B cell (primary cell): ENCODE measurements around the gene MPST. TPM values are rescaled to one million over a fixed set of nuclear protein-coding genes. Genes with fewer than 3 reads are reported as not detected.

ENCODE experiments used
- ATAC-seq: fragments of 200-7000 bp; cut with Tn5 transposase; one replicate; pipeline ENCODE4 v1.10.0; 2021; ENCODE audit warnings: low read depth, mild to moderate bottlenecking, moderate number of reproducible peaks, moderate library complexity
- CTCF ChIA-PET: fragments of 350-600 bp; sonication (Branson Sonifier 250); formaldehyde crosslinking; loops from one replicate; lab custom pipeline; 2021; ENCODE audit warnings: antibody characterized with exemption, inconsistent platforms; lab: Charles Lee
- POLR2A ChIA-PET: fragments of 350-600 bp; sonication (Branson Sonifier 250); formaldehyde crosslinking; loops from one replicate; lab custom pipeline; 2021; ENCODE audit warnings: antibody characterized with exemption; lab: Charles Lee
- DNase-seq: peaks from one replicate; pipeline ENCODE4 v3.0.0; 2013
- H2AFZ ChIP-seq: 2 replicates; pipeline ENCODE4 v1.6.1; 2012; ENCODE audit warnings: mild to moderate bottlenecking, low read depth, low read length; ENCODE audit not compliant: insufficient read depth, poor library complexity, severe bottlenecking
- H3K27ac ChIP-seq, 2 donors: 1 replicate in 1 of 2; 2 replicates in 1 of 2; pipeline ENCODE4 v1.5.1; 2012 to 2013; ENCODE audit warnings: low read length in 2 of 2, mild to moderate bottlenecking in 2 of 2, moderate library complexity in 1 of 2
- H3K27me3 ChIP-seq, 4 experiments: fragments of 200-600 bp in 1 of 4; sonication (generic) in 1 of 4; replicated peaks in 1 of 4; 1 replicate in 2 of 4; 2 replicates in 2 of 4; pipeline versions ENCODE4 v1.6.1 to v1.7.0; 2013 to 2016; ENCODE audit warnings: low read length in 3 of 4, mild to moderate bottlenecking in 2 of 4, mixed read lengths in 1 of 4, moderate library complexity in 1 of 4; ENCODE audit not compliant: insufficient read depth in 4 of 4, control insufficient read depth in 3 of 4; ENCODE audit errors: control extremely low read depth in 1 of 4
- H3K36me3 ChIP-seq, 2 experiments: replicated peaks in 1 of 2; 1 replicate in 1 of 2; 2 replicates in 1 of 2; pipeline versions ENCODE4 v1.6.1 to v1.7.1; 2013; ENCODE audit warnings: low read length in 1 of 2; ENCODE audit not compliant: insufficient read depth in 2 of 2, control insufficient read depth in 1 of 2; ENCODE audit errors: control extremely low read depth in 1 of 2, extremely low read depth in 1 of 2
- H3K4me1 ChIP-seq, 2 donors: fragments of 200-600 bp in 1 of 2; sonication (generic) in 1 of 2; 1 replicate in 1 of 2; 2 replicates in 1 of 2; pipeline versions ENCODE4 v1.5.1 to v1.6.1; 2013 to 2017; ENCODE audit warnings: low read length in 2 of 2; ENCODE audit not compliant: control insufficient read depth in 2 of 2, insufficient read depth in 2 of 2
- H3K4me2 ChIP-seq: replicated peaks from 2 replicates; pipeline ENCODE3; 2012; ENCODE audit warnings: mild to moderate bottlenecking, low read depth, low read length; ENCODE audit not compliant: poor library complexity, severe bottlenecking
- H3K4me3 ChIP-seq, 5 experiments: fragments of 200-600 bp in 1 of 5; sonication (generic) in 1 of 5; 1 replicate in 3 of 5; 2 replicates in 2 of 5; pipeline versions ENCODE4 v1.5.1 to v1.7.0; 2011 to 2016; ENCODE audit warnings: low read length in 4 of 5, mild to moderate bottlenecking in 4 of 5, low read depth in 2 of 5, control low read depth in 1 of 5, moderate library complexity in 1 of 5; ENCODE audit not compliant: insufficient read depth in 1 of 5; ENCODE audit errors: control extremely low read depth in 1 of 5, extremely low read depth in 1 of 5
- H3K79me2 ChIP-seq: fragments of 200-600 bp; sonication (generic); one replicate; pipeline ENCODE4 v1.6.0; 2016; ENCODE audit warnings: low read length; ENCODE audit not compliant: control insufficient read depth, insufficient read depth
- H3K9ac ChIP-seq: fragments of 200-600 bp; sonication (generic); 2 replicates; pipeline ENCODE4 v1.6.1; 2017; ENCODE audit warnings: mild to moderate bottlenecking, low read length, moderate library complexity
- H3K9me3 ChIP-seq, 3 donors: one replicate each; pipeline versions ENCODE4 v1.6.1 to v1.7.1; 2013; ENCODE audit warnings: low read length in 2 of 3; ENCODE audit not compliant: control insufficient read depth in 2 of 3, insufficient read depth in 1 of 3; ENCODE audit errors: control extremely low read depth in 1 of 3
- H4K20me1 ChIP-seq: 2 replicates; pipeline ENCODE4 v1.6.0; 2012; ENCODE audit warnings: mild to moderate bottlenecking, low read length; ENCODE audit not compliant: insufficient read depth, control insufficient read depth, poor library complexity, severe bottlenecking
- H3K27ac Mint-ChIP-seq: one replicate; pipeline ENCODE4 v1.8.0; 2021; ENCODE audit warnings: mixed read lengths
- H3K27me3 Mint-ChIP-seq: one replicate; pipeline ENCODE4 v1.8.0; 2021; ENCODE audit warnings: mixed read lengths
- H3K4me1 Mint-ChIP-seq: one replicate; pipeline ENCODE4 v1.8.0; 2021; ENCODE audit warnings: mixed read lengths
- H3K4me3 Mint-ChIP-seq: one replicate; pipeline ENCODE4 v1.8.0; 2021; ENCODE audit warnings: mixed read lengths
- H3K9me3 Mint-ChIP-seq: one replicate; pipeline ENCODE4 v1.8.0; 2022; ENCODE audit warnings: mixed read lengths; ENCODE audit not compliant: insufficient read depth
- CTCF ChIP-seq: fragments of 200-600 bp; IDR thresholded peaks from one replicate; pipeline ENCODE4 v1.8.0; 2022; ENCODE audit warnings: antibody characterized with exemption, mild to moderate bottlenecking
- EZH2 ChIP-seq: IDR thresholded peaks from 2 replicates; pipeline ENCODE4 v1.6.1; 2012; ENCODE audit warnings: borderline replicate concordance, low read depth, mild to moderate bottlenecking, moderate library complexity, low read length; ENCODE audit not compliant: insufficient read depth, poor library complexity, severe bottlenecking
- WGBS: methylation state at CpG from one replicate; pipeline ENCODE4 v1.1.5; 2013; ENCODE audit warnings: missing lambda C conversion rate; ENCODE audit not compliant: insufficient coverage; 5-methylcytosine and 5-hydroxymethylcytosine counted together
- intact Hi-C: fragments of 100-400 bp; cut with micrococcal nuclease; formaldehyde crosslinking; loops from one replicate; pipeline ENCODE4 v1.10.0; 2022
- polyA plus RNA-seq: library from polyadenylated mRNA; depleted of rRNA; stranded (reverse); fragments of >200 nt; gene quantifications from 2 replicates; pipeline ENCODE4 v1.2.3, GENCODE V29; 2012
- total RNA-seq, 2 donors: library from RNA; stranded (reverse); fragments of 120-200 nt in 1 of 2; gene quantifications; 1 replicate in 1 of 2; 2 replicates in 1 of 2; pipeline versions ENCODE4 v1.2.3 to v1.2.4, GENCODE V29; 2013 to 2022

MPST gene
- total and polyA plus RNA-seq, 2 donors (not counting 1 experiment from before 2014, with no cell fraction given), result 11.2 to 17.7 TPM

- H3K27me3 Mint-ChIP-seq, result no peaks in the 10 kb centered on the region
- ATAC-seq, result no peak
- 43% methylated on average over 3 of the region's 7 CpGs for WGBS
Measured at GRCh38 chr22:37062376-37062675, 42.8 kb downstream of the MPST start.

GRCh38 chr22:37062702-37063381, 43.3 kb downstream of the MPST start:
- no peak overlapping the region for H3K27ac ChIP-seq
- 97% methylated on average over 8 of the region's 15 CpGs for WGBS
- Mint-ChIP-seq H3K4me1 (no peaks in the 10 kb centered on the region), H3K4me3 (no peak overlapping the region), H3K27me3 (peaks cover 1% of the 10 kb centered on the region), H3K27ac (no peak overlapping the region), H3K9me3 (no peaks in the 10 kb centered on the region)
- no peaks in the 10 kb centered on the region for H3K9me3 ChIP-seq
- H4K20me1 ChIP-seq, result no peaks in the 10 kb centered on the region
- H3K4me1 ChIP-seq, result no peaks in the 10 kb centered on the region
- no peak overlapping the region for H3K9ac ChIP-seq
- intact Hi-C loops, result no loop called here
- TF ChIP-seq CTCF (no peak), EZH2 (no peak)
- H3K27me3 ChIP-seq, result peaks cover 0 to 2% (median 0%) of the 10 kb centered on the region in 4 experiments
- H3K79me2 ChIP-seq, result no peaks in the 10 kb centered on the region
- no peak for ATAC-seq
- POLR2A ChIA-PET, result no interaction called here
- H2AFZ ChIP-seq, result no peak overlapping the region
- H3K4me2 ChIP-seq, result no peak overlapping the region
- DNase-seq, result no peak
- H3K4me3 ChIP-seq, result no peak overlapping the region
- CTCF ChIA-PET, result no interaction called here
- peaks cover 0 to 16% of the 10 kb centered on the region in 2 experiments for H3K36me3 ChIP-seq

More at GRCh38 chr22:37062376-37062675, 42.8 kb downstream of the MPST start:
- H3K27me3 ChIP-seq, result no peaks in the 10 kb centered on the region
- H4K20me1 ChIP-seq, result no peaks in the 10 kb centered on the region
- Mint-ChIP-seq H3K9me3 (no peaks in the 10 kb centered on the region), H3K4me1 (no peaks in the 10 kb centered on the region), H3K4me3 (no peak overlapping the region), H3K27ac (no peak overlapping the region)
- CTCF ChIA-PET, result no interaction called here
- no peak overlapping the region for H3K4me2 ChIP-seq
- DNase-seq, result no peak
- POLR2A ChIA-PET, result no interaction called here
- no peak overlapping the region for H2AFZ ChIP-seq
- H3K9ac ChIP-seq, result no peak overlapping the region
- H3K4me3 ChIP-seq, result no peak overlapping the region
- TF ChIP-seq CTCF, result no peak
- no peak for TF ChIP-seq EZH2
- no peak overlapping the region for H3K27ac ChIP-seq
- intact Hi-C loops, result no loop called here
- no peaks in the 10 kb centered on the region for H3K4me1 ChIP-seq
- H3K36me3 ChIP-seq, result peaks cover 0 to 21% of the 10 kb centered on the region in 2 experiments
- H3K9me3 ChIP-seq, result no peaks in the 10 kb centered on the region
- H3K79me2 ChIP-seq, result no peaks in the 10 kb centered on the region
